SK-N-MC (cell line): ENCODE results near the gene OR8K3.

Source experiments
- DNase-seq: peaks from one replicate; pipeline ENCODE4 v3.0.0-alpha.2; 2011; ENCODE audit warnings: low read depth, low spot score
- H3K27ac ChIP-seq: fragments of 200-600 bp; sonication (generic); 2 replicates; pipeline ENCODE4 v1.5.1; 2016; ENCODE audit warnings: mixed run types
- H3K36me3 ChIP-seq: fragments of 200-600 bp; sonication (generic); 2 replicates; pipeline ENCODE4 v1.6.1; 2017; ENCODE audit warnings: antibody characterized with exemption, low read length, mixed read lengths; ENCODE audit not compliant: insufficient read depth
- H3K4me3 ChIP-seq: fragments of 200-600 bp; sonication (generic); 2 replicates; pipeline ENCODE4 v1.5.1; 2016
- H3K9ac ChIP-seq: fragments of 200-600 bp; sonication (generic); 2 replicates; pipeline ENCODE4 v1.8.0; 2017; ENCODE audit warnings: mixed run types, mixed read lengths; ENCODE audit not compliant: insufficient read length
- H3K9me3 ChIP-seq: fragments of 200-600 bp; sonication (generic); 2 replicates; pipeline ENCODE4 v1.6.1; 2017; ENCODE audit warnings: low read depth, mild to moderate bottlenecking, antibody characterized with exemption, low read length, moderate library complexity, mixed read lengths
- EZH2 ChIP-seq: fragments of 200-600 bp; sonication (generic); IDR thresholded peaks from one replicate; pipeline ENCODE4 v1.6.1; 2017; ENCODE audit warnings: antibody characterized with exemption
- FOXP2 ChIP-seq: optimal IDR thresholded peaks from 2 replicates; pipeline ENCODE3; 2011; ENCODE audit warnings: mild to moderate bottlenecking, moderate library complexity; ENCODE audit not compliant: insufficient read depth; ENCODE audit errors: extremely low read length, control extremely low read depth
- POLR2AphosphoS5 ChIP-seq: IDR thresholded peaks from 2 replicates; pipeline ENCODE4 v1.6.1; 2012; ENCODE audit warnings: mild to moderate bottlenecking, low read depth, low read length, borderline replicate concordance

Gene OR8K3

DNA sequence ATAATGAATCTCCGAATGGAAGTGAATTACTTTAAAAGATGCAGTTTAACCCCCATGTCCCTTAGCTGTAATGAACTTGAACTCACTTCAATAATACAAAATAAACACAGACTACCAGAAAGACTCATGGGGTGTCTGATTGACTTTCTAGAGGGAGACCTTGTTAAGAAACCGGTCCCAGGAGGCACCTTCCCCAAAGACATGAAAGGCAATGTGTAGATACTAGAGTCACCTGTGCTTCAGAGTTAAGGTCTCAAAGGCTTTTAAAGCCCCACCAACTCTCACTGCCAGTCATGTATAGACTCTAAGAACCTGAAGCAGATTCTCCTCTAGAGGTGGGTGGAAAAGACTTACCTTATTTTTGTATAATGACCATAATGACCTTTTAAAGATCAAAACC lies 39.0 kb downstream of the OR8K3 start, which contains the start of gene OR8J1:
OR8J1 (plus strand) TSS at position 301 of the 400 bp plus-strand sequence. CDS start 5,956 bp downstream, outside the sequence.
- H3K36me3 ChIP-seq, result no peaks in the 10 kb centered on the region
- TF ChIP-seq FOXP2 (no peak), EZH2 (no peak), POLR2AphosphoS5 (no peak)

More for the DNA sequence above, 39.0 kb downstream of the OR8K3 start, which contains the start of gene OR8J1:
- H3K4me3 ChIP-seq, result no peak within 1 kb of the TSS
- DNase-seq, result no peak
- no peak within 1 kb of the TSS for H3K27ac ChIP-seq
- no peak within 1 kb of the TSS for H3K9ac ChIP-seq
- H3K9me3 ChIP-seq, result no peaks in the 10 kb centered on the region
